GM10248 (cell line): Measurements from ENCODE around the gene LTB4R.
A peak's percentile ranks its signal among the peaks of the same experiment; 100 is the strongest.

ENCODE experiments used
- CTCF ChIA-PET: fragments of 300-600 bp; sonication (Branson Sonifier 250); formaldehyde crosslinking; extraction: SDS; loops from one replicate; lab custom pipeline; 2021; ENCODE audit warnings: antibody characterized with exemption; lab: Yijun Ruan, JAX
- POLR2A ChIA-PET: fragments of 350-650 bp; sonication (Branson Sonifier 250); formaldehyde crosslinking; extraction: SDS; loops from one replicate; lab custom pipeline; 2020; ENCODE audit warnings: antibody characterized with exemption; lab: Yijun Ruan, JAX
- DNase-seq: peaks from one replicate; pipeline ENCODE4 v3.0.0; 2012; ENCODE audit errors: extremely low spot score
- CTCF ChIP-seq: IDR thresholded peaks from 2 replicates; pipeline ENCODE4 v1.5.1; 2012; ENCODE audit warnings: mild to moderate bottlenecking, low read depth; ENCODE audit errors: extremely low read depth, missing control alignments, control extremely low read depth

LTB4R gene

DNA sequence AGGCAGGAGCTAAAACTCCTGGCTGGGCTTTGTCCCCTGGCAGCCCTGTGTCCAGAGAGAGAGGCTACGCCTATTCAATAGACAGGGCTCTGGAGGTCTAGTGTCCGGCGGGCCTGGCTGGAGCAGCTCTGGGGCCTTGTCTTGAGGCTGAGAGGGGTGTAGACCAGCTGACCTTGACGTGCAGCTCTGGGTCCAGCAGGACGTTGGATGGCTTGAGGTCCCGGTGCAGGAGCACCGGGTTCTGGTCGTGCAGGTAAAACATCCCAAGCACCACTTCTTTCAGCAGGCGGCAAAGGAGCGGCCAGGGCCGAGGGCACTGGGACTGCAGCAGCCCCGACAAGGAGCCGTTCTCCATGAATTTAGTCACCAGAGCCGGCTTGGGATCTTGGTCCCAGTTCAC, 27.5 kb downstream of the LTB4R start:
- ChIA-PET CTCF (interaction anchor here (0.8 to 21.9 kb wide), 7 partner anchors 9 to 95 kb away, joined by 3 to 629 read pairs (median 3); partner anchors contain the start of genes CBLN3, CIDEB, KHNYN and LTB4R2), POLR2A (interaction anchor here (1.3 kb wide), 1 partner anchor 93 kb away, joined by 5 read pairs; no protein-coding TSS in a partner anchor)
- no peak for DNase-seq
- TF ChIP-seq CTCF, result no peak

GRCh38 chr14:24339284-24340151, 28.2 kb downstream of the LTB4R start, which contains the start of gene RIPK3:
TSS of gene RIPK3 (minus strand) at chr14:24339991. CDS start at chr14:24339826, 165 bp downstream.
- no peak for TF ChIP-seq CTCF
- CTCF ChIA-PET, result interaction anchor here (0.8 to 21.9 kb wide), 13 partner anchors 7 to 94 kb away, joined by 3 to 629 read pairs (median 5); partner anchors contain the start of genes CBLN3, CIDEB, KHNYN and LTB4R2
- POLR2A ChIA-PET, result interaction anchor here (1.3 kb wide), 1 partner anchor 92 kb away, joined by 5 read pairs; no protein-coding TSS in a partner anchor
- DNase-seq, result peak; percentile 84

GRCh38 chr14:24340606-24341005, 29.3 kb downstream of the LTB4R start:
- no peak for TF ChIP-seq CTCF
- POLR2A ChIA-PET, result no interaction called here
- CTCF ChIA-PET, result interaction anchor here (0.7 to 21.9 kb wide), 9 partner anchors 8 to 93 kb away, joined by 3 to 629 read pairs (median 7); partner anchors contain the start of genes CBLN3, CIDEB, KHNYN and LTB4R2
- no peak for DNase-seq

- CTCF ChIA-PET, result interaction anchor here (1.0 to 21.9 kb wide), 5 partner anchors 10 to 94 kb away, joined by 3 to 629 read pairs (median 22); partner anchors contain the start of genes ADCY4, CBLN3 and KHNYN
- POLR2A ChIA-PET, result no interaction called here
- TF ChIP-seq CTCF, result no peak
- DNase-seq, result no peak
Observed at GRCh38 chr14:24342889-24343288, 31.6 kb downstream of the LTB4R start.

DNA sequence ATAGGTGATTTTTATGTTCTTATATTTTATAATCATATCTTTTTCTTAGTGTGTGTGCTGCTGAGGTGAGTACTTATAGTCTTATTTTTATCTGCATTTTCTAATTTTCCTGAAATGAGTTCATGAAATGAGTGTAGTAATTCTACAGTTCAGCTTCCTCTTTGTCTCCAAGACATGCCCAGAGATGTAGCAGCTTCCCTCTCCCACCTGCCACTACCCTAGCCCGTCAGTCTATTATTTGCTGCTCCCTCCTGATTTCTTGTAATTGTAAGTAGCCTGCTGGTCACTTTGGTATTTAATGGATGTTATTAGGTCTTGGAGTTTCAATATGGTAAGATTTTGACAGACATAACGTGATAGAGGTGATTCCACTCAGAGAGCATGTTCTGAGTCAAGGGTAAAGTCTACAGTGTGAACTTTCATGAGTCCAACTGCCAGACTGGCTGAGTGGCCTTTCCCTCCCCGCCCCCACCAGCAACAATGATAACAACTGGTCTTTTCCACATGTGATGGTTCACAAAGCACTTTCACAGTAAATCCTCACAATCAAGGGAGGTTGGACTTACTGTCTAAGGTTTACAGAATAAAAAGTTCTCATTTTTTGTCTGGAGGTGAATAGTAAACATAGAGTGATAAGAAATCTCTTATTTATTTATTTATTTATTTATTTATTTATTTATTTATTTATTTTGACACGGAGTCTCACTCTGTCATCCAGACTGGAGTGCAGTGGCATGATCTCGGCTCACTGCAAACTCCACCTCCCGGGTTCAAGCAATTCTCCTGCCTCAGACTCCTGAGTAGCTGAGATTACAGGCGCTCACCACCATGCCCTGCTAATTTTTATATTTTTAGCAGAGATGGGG, 32.7 kb downstream of the LTB4R start:
- no peak for DNase-seq

More for the DNA sequence above, 32.7 kb downstream of the LTB4R start:
- ChIA-PET CTCF (interaction anchor here (0.8 to 5.7 kb wide), 8 partner anchors 11 to 102 kb away, joined by 3 to 71 read pairs (median 6); partner anchors contain the start of genes ADCY4, CBLN3, KHNYN and TINF2), POLR2A (no interaction called here)
- no peak for TF ChIP-seq CTCF
